Heart right ventricle (tissue), 16 donors: Measurements from ENCODE around the gene GRIN2A. TPM values are rescaled to one million over a fixed set of nuclear protein-coding genes. Genes with fewer than 3 reads are reported as not detected.

Source experiments
- ATAC-seq, 8 donors: fragments of 200-7000 bp; cut with Tn5 transposase; one replicate each; pipeline ENCODE4 v1.9.1; 2020; ENCODE audit warnings: mild to moderate bottlenecking in 8 of 8, moderate library complexity in 8 of 8, moderate number of reproducible peaks in 1 of 8
- DNase-seq, 2 donors: peaks; one replicate each; pipeline ENCODE4 v3.0.0-alpha.2; 2020
- H3K27ac ChIP-seq, 10 donors: fragments of 200-600 bp; sonication (generic) in 2 of 10; one replicate each; pipeline versions ENCODE4 v1.5.0 to v1.8.0; 2020 to 2022; ENCODE audit warnings: mild to moderate bottlenecking in 3 of 10
- H3K27me3 ChIP-seq, 7 donors: fragments of 200-600 bp; one replicate each; pipeline ENCODE4 v1.8.0; 2021 to 2022; ENCODE audit warnings: mild to moderate bottlenecking in 2 of 7
- H3K36me3 ChIP-seq, 9 donors: fragments of 200-600 bp; sonication (generic) in 1 of 9; one replicate each; pipeline versions ENCODE4 v1.5.0 to v1.8.0; 2020 to 2022; ENCODE audit warnings: mild to moderate bottlenecking in 2 of 9
- H3K4me1 ChIP-seq, 9 donors: fragments of 200-600 bp; sonication (generic) in 1 of 9; one replicate each; pipeline versions ENCODE4 v1.5.0 to v1.8.0; 2020 to 2022; ENCODE audit warnings: mild to moderate bottlenecking in 4 of 9
- H3K4me3 ChIP-seq, 10 donors: fragments of 200-600 bp; sonication (generic) in 2 of 10; one replicate each; pipeline versions ENCODE4 v1.5.0 to v1.8.0; 2020 to 2022; ENCODE audit warnings: mild to moderate bottlenecking in 7 of 10, moderate library complexity in 2 of 10
- H3K9me3 ChIP-seq, 11 donors: fragments of 200-600 bp in 10 of 11; sonication (generic) in 2 of 11; one replicate each; pipeline versions ENCODE4 v1.5.0 to v1.8.0; 2013 to 2022; ENCODE audit warnings: mild to moderate bottlenecking in 2 of 11, control low read depth in 1 of 11, moderate library complexity in 1 of 11
- WGBS, 2 donors: extraction: QIAGEN DNeasy Blood & Tissue Kit; methylation state at CpG; one replicate each; pipeline ENCODE4 v1.1.7; 2013; ENCODE audit warnings: inconsistent platforms in 1 of 2; 5-methylcytosine and 5-hydroxymethylcytosine counted together
- intact Hi-C, 10 donors: fragments of 100-400 bp; cut with DNase I; formaldehyde crosslinking; loops; one replicate each; pipeline versions ENCODE4 v1.11.1 to v1.14.2; 2022
- polyA plus RNA-seq, 2 donors: library from polyadenylated mRNA; stranded (reverse); fragments of 200-250 nt; gene quantifications; one replicate each; pipeline ENCODE4 v1.2.3, GENCODE V29; 2013
- total RNA-seq, 10 donors: library from RNA; stranded (reverse); fragmentation: NEBNext Ultra II Directional in 3 of 10; extraction: Animal tissue kit (Norgen Biotek cat#: 25700) in 3 of 10; gene quantifications; one replicate each; pipeline versions ENCODE4 v1.2.1 to v1.2.4, GENCODE V29; 2021 to 2023
- TF ChIP-seq, protein P1 (sequence below), 9 donors: fragments of 200-600 bp; sonication (generic) in 2 of 9; IDR thresholded peaks; one replicate each; pipeline versions ENCODE4 v1.5.0 to v1.8.0; 2021 to 2022; ENCODE audit warnings: antibody characterized with exemption in 9 of 9, mild to moderate bottlenecking in 5 of 9, moderate library complexity in 1 of 9
- donor health status: Arrhythmogenic right ventricular cardiomyopathy.
- donor health status: ischemic (EF 13 %, LVEDD 7.1; RV severe dilation, severe dysfunction).
- donor health status: healthy with polysubstance abuse.
- donor health status: DM: no; HTN: yes; CAD: no.
- donor health status: DM: no; HTN: no; CAD: no.
- donor health status: ischemic (EF 25% LVEDD 6.9; RV normal size, moderate dysfunction).
- donor health status: ischemic (EF 25% LVEDD 5.7; RV mildly dilated, moderate dysfunction).
- donor health status: healthy.
- donor health status: DM: yes; HTN: yes; CAD: no.
- donor health status: Ischemic cardiomyopathy.
- donor health status: ischemic (EF 35%, LVEDD 5.7; RV mildly dilated, moderate dysfunction).
- donor health status: nonischemic (EF 11% LVEDD 7.7; RV severe dilation, severe dysfunction).
- donor health status: DM: yes; HTN: yes; CAD: no.
- donor health status: PGD.
- donor health status: ischemic (EF 29% LVEDD 5.4; RV normal size, mild dysfunction).
- donor health status: nonischemic (EF 23%, LVEDD 6.1; RV moderate dilation, normal function).

Gene GRIN2A
- total and polyA plus RNA-seq, 12 donors = 0.01 to 11.7 (median 4.7) TPM

- intact Hi-C loops = no loop called here
- peaks cover 0 to 2% (median 0%) of the 10 kb centered on the region in 11 donors for H3K9me3 ChIP-seq
- no peak overlapping the region for H3K4me3 ChIP-seq
- no peak for ATAC-seq
- H3K36me3 ChIP-seq = no peaks in the 10 kb centered on the region
- no peak for DNase-seq
- 62 to 64% methylated on average over 2 of the region's 2 CpGs for WGBS, 2 donors
- TF ChIP-seq, protein P1, sequence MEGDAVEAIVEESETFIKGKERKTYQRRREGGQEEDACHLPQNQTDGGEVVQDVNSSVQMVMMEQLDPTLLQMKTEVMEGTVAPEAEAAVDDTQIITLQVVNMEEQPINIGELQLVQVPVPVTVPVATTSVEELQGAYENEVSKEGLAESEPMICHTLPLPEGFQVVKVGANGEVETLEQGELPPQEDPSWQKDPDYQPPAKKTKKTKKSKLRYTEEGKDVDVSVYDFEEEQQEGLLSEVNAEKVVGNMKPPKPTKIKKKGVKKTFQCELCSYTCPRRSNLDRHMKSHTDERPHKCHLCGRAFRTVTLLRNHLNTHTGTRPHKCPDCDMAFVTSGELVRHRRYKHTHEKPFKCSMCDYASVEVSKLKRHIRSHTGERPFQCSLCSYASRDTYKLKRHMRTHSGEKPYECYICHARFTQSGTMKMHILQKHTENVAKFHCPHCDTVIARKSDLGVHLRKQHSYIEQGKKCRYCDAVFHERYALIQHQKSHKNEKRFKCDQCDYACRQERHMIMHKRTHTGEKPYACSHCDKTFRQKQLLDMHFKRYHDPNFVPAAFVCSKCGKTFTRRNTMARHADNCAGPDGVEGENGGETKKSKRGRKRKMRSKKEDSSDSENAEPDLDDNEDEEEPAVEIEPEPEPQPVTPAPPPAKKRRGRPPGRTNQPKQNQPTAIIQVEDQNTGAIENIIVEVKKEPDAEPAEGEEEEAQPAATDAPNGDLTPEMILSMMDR (IDR thresholded peaks at IDR 0.05) = no peak
- H3K4me1 ChIP-seq = no peaks in the 10 kb centered on the region
- H3K27ac ChIP-seq = no peak overlapping the region
- H3K27me3 ChIP-seq = peaks cover 0 to 7% (median 0%) of the 10 kb centered on the region in 7 donors
Observed at GRCh38 chr16:9971907-9972306, 210.3 kb downstream of the GRIN2A start.

DNA sequence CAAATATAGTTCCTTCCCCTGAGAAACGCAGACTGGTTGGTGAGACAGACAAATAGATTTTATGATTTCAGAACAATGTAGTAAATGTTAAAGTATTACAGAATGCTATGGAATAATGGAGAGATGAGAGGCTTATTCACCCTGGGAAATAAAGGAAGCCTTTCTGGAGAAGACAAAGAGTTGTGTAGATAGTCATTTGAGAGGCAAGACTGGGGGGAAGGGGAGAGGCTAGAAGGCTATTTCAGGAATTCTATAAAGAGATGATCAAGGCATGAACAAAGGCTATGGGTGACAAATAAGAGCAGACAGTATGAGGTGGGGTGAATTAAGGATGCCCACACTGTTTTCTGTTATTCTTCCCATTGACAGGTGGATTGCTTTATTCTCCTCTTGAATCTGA lies 211.4 kb downstream of the GRIN2A start:
- Histone ChIP-seq H3K4me3 (no peak overlapping the region), H3K27ac (no peak overlapping the region), H3K4me1 (no peaks in the 10 kb centered on the region), H3K9me3 (peaks cover 0 to 2% (median 0%) of the 10 kb centered on the region in 11 donors), H3K36me3 (no peaks in the 10 kb centered on the region), H3K27me3 (peaks cover 0 to 7% (median 0%) of the 10 kb centered on the region in 7 donors)
- intact Hi-C loops = no loop called here
- ATAC-seq (no peak), DNase-seq (no peak)
- 38 to 95% methylated on average over 1 of the region's 1 CpG for WGBS, 2 donors
- TF ChIP-seq, protein P1 (IDR thresholded peaks at IDR 0.05) = no peak

- TF ChIP-seq, protein P1 (IDR thresholded peaks at IDR 0.05) = no peak
- H3K36me3 ChIP-seq = no peaks in the 10 kb centered on the region
- DNase-seq (no peak), ATAC-seq (no peak)
- H3K4me1 ChIP-seq = no peaks in the 10 kb centered on the region
- intact Hi-C loops = no loop called here
- no peak overlapping the region for H3K4me3 ChIP-seq
- H3K27ac ChIP-seq = no peak overlapping the region
- WGBS, 2 donors = 63 to 64% methylated on average over 2 of the region's 2 CpGs
- peaks cover 0 to 7% (median 0%) of the 10 kb centered on the region in 7 donors for H3K27me3 ChIP-seq
- peaks cover 0 to 2% (median 0%) of the 10 kb centered on the region in 11 donors for H3K9me3 ChIP-seq
Observed at GRCh38 chr16:9970244-9970643, 212.0 kb downstream of the GRIN2A start.

DNA sequence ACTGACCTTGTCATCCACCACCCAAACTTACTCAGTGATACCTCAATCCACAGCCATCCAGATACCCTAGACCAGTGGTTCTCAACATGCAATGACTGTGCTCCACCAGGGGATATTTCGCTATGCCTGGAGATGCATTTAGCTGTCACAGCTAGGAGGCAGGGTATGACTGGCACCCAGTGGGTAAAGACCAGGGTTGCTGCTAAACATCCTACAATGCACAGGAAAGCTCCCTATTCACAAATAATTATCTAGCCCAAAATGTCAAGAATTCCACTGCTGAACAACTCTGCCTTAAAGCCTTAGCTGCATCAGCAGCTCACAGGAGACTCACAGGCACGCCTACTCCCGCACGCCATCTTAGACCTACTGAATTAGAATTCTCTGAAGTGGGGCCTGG lies 212.6 kb downstream of the GRIN2A start:
- Histone ChIP-seq H3K27me3 (peaks cover 0 to 5% (median 0%) of the 10 kb centered on the region in 7 donors), H3K4me3 (no peak overlapping the region), H3K9me3 (peaks cover 0 to 2% (median 0%) of the 10 kb centered on the region in 11 donors), H3K4me1 (no peaks in the 10 kb centered on the region), H3K27ac (no peak overlapping the region), H3K36me3 (no peaks in the 10 kb centered on the region)
- DNase-seq (no peak), ATAC-seq (no peak)
- intact Hi-C loops = no loop called here
- 90 to 92% methylated on average over 4 of the region's 4 CpGs for WGBS, 2 donors
- TF ChIP-seq, protein P1 (IDR thresholded peaks at IDR 0.05) = no peak
